Activated T-helper 9 cell treated with anti-CD3 and anti-CD28 coated beads, Interleukin-2, amount 50 U/mL, for 16 hours (primary cell): ENCODE measurements around the gene PCDH9.

Source experiments
- DNase-seq: peaks from one replicate; pipeline ENCODE4 v3.0.0-alpha.2; 2020; ENCODE audit warnings: low read depth

PCDH9 gene

DNA sequence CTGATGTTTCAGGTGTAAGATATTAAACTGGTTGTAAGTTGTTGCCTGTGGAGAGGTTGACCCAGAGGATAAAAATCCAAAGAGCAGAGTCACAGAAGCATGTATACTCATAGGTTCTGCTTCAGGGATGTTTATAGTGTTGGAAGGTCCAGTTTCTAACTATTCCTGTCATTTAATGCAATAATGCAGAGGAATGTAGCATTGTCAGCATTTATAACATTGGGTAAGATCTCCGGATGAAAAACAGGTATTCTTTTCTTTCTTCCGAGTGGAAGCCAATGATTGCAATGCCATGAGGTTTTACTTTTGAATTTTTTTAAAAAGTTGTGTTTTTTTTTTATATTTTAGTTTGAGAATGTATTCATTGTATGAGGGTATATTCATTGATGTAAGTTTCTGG, 771.0 kb downstream of the PCDH9 start:
- no peak for DNase-seq

DNA sequence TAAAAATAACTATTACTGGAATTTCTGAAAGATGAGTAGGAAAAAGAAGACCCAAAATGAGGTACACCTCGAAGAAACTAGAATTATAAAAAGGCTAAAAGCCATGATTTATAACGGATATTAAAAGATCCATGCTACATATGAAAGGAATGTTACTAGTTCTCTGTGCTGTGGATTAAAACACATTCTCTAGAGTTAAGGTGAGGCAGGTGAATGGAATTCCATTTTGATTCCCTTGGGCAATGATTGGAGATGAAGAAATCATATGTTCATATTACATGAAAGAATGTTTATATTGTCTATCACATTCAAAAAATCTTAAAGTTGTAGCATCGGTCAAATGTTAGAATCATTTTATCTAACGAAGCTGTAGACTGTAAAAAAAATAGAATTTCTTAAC, 783.7 kb downstream of the PCDH9 start:
- no peak for DNase-seq

DNA sequence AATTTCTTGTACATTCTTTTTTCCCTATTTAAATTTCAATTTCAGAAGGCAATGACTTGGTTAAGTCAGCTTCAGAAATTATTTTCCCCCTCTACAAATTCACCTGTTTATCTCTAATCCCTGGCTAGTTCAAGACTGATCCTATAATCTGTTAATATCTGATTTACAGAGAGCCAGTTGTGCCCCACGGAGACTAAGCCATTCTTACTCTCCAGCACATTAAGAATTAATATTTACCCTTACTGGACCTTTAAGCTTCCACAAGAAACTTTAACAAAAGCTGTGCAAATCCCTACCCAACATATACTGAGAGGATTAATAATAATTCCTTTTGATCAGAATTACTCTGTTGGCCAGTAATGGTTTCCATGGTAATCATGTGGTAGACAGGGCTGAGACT, 786.2 kb downstream of the PCDH9 start:
- no peak for DNase-seq

DNA sequence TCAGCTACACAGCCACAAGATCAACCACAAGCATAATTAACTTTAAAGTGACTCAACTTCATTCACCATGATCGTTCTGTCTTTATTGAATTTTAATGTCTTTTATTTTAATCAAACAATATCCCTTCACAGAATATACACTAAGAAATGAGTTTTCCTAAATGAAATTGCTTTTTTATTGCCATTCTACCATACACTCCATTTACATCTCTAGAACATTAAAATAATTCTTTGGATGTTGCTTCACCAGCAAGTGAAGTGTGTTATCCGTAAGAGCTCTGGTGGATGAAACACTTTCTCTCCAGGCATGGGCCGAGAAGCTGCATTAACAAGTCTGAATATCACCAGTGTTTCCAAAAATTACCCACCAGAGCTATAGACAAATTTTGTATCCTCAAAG, 789.2 kb downstream of the PCDH9 start:
- DNase-seq, result no peak

DNA sequence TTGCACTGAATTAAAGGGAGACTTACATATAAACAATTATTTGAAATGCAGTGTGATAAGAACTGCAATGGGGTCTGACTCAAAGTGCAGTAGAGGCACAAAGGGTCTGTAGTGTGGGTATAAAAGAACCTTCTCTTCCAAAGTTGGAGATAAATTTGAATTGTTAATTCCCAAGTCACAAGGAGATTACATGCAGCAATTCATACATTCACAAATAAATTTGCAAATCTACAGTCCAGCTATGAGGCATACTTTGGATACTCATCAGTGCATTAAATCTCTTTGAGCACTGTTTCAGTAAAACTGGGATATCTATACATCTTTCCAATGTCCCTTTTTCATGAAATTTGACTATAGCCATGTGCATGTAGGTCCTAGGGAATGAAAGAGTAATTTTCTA, 799.4 kb downstream of the PCDH9 start:
- DNase-seq, result no peak

DNA sequence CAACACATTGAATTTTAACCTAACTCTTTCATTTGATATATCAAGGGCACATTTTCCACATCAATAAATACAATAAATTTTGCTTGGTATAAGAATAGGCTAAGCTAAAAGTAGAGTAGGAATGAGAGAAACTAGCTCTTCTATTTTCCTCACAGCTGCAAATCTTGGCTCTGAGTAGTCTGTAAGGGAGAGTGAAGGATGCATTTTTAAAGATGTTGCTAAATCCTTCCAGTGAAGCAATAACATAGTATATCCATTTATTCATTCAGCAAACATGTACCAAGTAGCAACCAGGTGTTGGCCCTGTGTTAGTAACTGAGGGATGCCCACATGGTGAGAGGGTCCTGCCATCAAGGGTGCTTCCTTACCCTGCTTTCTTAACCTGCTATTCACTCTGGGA, 799.9 kb downstream of the PCDH9 start:
- no peak for DNase-seq

DNA sequence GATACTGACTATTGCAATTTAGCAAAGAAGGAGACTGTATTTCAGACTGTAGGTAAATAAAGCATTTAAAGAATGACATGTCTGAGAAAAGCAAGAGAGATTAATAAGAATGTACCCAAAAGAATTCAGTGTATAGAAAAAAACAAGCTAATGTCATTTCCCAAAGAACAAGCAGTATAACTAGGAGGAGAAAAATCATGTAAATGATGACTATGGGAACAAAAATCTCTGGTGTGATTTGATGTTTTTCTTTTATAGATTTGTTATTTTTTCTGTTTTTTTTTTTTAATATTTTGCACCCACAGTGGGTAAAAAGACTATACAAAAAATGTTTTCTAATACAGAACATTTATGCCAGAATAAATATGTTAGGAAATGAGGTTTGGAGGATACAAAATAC, 801.0 kb downstream of the PCDH9 start:
- DNase-seq, result no peak

DNA sequence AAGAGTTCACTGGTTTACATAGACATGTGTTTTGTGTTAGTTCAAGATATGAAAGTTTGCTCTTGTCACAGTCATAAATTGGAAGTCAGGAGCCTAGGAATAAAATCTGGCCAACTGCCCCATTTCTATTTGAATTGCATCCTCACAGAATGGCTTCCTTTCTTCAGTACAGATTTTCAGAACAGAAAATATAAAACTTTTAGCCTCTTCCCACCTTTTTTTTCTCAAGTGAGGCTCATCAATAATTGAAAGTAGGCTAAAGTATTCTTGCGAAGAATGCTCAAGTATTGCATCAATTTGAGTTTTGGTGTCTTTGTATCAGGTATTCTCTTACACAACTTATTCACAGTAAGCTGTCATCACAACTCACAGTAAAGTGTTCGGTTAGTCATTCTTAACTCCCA, 802.7 kb downstream of the PCDH9 start:
- no peak for DNase-seq

DNA sequence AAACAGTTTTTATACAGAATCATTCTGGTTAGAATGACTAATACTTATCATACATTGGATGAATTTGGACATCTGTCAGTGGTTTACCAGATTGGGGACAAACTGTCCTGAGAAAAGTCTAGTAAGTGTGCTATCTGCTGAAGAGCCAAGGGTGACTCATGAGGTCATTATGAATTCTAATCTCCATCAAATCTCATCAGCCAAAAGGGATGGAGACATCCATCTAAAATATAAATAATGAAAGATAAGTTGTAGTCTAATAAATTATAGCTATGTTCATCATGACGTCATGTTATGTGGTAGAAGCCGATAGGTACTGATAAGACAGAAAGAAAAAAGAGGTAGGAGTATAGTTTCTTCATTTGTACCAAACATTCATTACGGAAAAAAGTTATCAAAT, 804.4 kb downstream of the PCDH9 start:
- no peak for DNase-seq

DNA sequence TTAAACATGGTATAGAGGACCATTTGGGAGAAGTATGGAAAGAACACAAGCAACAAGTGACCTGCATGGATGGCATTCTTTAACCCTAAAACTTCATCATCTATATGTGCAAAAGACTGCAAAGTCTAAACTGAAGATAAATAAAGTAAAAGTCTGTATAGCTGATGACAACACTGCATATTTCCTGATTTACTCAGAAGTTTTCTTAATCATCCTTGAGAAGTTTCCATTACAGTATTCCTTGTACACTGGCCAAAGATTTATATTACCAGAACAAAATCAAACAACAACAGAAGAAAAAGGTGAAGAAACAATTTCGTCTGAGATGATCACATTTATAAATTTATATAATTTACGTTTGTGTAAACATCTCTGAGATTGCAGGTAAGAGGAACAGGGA, 805.7 kb downstream of the PCDH9 start:
- DNase-seq, result no peak

DNA sequence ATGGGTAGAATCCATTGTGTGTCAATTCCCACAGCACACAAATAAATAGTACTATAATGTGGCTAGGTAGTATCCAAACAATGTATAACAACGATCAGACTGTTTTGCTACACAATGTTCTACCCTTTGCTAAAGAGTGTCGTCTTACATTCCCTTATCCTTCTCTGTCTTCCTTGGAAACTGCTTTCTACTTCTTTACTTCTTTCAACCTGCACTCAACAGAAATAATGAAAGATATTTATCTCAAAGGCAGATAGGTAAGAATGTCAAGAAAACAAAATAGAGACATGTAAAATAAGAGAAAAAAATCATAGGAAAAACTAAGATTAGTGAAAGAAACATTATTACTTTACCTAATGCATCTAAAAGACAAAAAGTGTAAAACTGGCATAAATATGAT, 814.7 kb downstream of the PCDH9 start:
- no peak for DNase-seq

DNA sequence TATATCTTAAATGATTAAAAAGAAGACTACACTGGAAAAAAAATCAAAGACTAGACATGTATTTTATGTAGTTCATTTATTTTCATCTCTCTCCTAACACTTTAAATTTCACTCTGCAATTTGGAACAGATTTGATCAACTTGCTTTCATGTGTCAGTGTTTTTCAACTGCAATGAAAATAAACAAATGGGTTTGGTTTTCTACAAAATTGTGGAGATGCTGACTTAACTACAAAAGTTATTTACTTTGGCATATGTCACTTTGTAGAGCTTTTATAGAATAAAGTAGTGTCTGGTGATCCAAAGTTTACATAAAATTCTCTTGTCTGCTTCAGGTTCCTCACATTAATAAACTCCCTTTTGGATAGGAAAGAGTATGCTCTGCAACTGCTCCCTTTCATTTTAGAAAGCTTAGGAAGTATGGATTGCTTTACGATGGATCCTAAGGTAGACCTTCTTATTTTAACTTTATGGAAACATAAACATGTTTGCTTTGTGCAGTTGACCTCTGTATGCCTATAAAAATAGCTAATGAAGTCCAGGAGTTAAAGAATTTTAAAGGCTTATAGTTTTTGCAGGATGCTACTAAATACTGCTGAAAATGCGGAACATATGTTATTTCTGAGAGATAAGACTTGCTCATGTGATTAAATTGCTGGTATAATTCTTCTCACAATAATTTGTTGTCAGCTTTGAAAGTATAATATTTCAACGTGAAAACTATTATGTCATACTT, 815.9 kb downstream of the PCDH9 start:
- DNase-seq, result no peak

DNA sequence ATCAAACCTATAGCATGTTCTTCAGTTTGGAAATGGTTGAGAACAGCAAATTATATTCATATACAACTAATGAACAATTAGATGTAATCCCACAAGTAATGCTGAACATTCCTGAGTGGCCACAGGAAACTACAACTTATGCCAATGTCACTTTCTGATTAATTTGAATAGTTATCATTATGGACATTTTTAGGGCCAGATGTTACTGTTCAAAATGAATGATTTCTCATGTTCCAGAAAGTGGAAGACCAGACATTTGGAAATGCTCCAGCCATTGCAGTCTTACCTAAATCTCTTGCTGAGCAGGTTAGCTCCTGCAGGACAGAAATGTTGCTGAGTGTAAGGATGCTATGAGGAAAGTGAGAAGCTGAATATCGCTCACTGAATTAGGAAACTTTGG, 819.8 kb downstream of the PCDH9 start:
- DNase-seq, result no peak

DNA sequence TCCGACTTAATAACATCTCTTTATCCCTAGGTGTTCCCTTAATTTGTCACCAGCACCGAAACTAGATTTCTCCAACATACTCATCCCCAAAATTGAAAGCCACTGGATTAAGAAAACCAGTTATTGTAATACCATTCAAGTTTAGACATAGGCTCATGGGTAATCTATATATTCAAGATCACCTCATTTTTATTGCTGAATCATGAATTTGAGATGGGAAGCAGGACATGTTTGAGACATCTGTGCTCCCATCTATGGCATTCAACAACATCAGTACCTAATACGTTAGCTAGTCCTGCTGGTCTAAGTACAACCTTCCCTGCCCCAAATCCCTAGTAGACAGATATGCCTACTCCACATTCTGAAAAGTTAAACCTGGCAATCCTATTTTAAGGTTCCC, 820.6 kb downstream of the PCDH9 start:
- DNase-seq, result no peak

DNA sequence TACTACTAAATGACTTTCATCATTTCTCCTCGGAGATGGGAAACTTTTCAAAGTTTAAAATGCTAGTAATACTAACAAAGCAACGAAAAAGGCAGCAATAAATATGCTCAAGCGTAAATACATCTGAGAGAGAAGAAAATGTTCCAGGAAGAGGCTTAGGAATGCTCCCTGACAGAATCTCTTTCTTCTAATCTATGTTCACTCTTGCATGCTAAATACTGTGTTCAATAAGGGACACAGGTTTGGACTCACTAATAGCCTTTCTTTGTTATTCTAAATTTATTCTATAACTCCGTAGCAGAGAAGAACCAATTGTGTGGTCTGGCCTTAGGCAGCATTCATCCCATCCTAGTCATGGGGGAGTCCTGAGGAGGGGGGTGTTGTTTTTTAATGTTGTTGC, 823.0 kb downstream of the PCDH9 start:
- DNase-seq, result no peak

DNA sequence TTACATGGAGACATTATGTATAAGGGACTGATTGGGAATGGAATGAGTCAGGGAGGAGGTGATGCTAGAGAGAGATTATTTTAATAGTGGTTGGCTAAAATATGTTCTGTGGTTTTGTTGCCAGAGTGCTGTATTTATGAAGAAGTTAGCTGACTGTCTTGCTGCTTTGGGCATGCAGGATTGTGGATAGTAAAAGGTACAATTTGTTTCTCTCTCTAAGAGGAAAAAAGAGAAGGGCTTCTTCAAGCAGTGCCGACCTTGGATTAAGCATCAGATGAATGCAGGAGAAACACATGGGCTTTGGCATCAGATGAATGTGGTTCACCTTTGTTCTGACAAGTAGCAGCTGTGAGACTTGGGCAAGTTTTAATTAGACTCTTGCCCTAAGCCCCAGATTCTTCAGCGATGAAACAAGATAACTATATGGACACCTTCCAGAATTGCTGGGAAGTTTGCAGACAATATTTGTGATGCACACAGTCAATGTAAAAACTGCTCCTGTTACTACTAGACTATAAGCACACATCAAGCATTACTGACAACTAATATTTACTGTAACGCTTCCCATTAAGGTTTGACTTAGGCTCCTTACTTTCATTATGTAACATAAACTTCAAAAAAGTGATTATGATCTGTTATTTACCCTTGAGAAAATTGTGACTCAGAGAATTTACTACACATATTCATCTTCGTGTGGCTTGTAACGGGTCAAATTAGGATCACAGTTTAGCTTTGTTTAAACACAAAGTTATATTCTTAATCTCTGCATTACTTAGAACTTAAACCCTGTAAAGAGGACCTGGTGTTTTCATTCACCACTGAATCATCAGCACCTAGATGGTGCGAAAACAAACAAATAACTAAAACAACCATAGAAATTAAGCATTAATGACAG, 824.0 kb downstream of the PCDH9 start:
- no peak for DNase-seq

DNA sequence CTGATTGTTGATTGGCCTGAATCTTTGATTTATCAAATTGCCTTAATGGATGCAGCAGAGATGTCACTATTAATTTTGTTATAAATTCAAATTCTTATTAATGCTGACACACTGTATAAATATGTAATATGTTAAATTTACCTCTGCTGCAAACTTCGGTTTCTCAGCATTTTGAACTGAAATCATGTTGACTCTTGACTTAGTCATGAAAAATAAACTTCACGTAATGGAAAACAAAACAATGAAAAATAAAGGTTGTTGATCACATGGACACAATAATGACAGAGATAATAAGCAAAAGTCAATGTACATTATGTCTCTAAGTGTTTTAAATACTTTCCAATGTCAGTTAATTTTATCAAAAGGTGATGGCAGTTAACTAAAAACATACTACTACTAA, 827.6 kb downstream of the PCDH9 start:
- no peak for DNase-seq

DNA sequence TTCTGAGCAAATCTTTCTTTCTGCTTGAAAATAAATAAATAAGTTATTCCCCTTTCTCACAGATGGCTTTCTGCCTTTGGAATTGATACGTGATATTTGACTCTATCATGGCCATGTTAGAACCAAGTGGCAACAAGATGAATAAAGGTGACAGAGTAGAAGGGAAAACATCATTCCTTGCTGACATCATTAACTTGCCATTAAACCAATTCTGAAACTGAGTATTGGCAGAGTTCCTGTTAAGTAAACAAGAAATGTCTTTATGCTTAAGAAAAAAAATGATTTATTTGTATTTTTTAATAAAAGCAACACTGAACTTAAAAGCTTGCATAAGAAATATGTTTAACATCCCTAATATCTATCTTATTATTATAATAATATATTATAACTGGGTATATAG, 828.1 kb downstream of the PCDH9 start:
- DNase-seq, result no peak

DNA sequence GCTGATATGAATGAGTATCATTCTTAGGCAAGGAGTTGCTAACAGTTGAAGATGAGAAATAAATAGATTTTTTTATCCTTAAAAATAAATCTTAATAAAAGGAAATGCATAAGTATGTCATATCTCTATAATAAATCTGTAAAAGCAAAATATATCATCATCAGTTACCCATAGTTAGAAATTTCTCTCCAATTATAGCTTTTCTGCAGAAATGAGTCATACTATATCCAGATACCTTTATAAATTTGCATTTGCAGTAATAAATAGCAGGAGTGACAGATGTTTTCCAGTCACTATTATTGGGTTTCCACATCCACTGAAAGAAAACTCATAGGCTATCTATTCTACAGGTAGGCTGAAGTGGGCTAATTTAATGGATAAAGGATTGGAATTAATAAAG, 829.8 kb downstream of the PCDH9 start:
- DNase-seq, result no peak

DNA sequence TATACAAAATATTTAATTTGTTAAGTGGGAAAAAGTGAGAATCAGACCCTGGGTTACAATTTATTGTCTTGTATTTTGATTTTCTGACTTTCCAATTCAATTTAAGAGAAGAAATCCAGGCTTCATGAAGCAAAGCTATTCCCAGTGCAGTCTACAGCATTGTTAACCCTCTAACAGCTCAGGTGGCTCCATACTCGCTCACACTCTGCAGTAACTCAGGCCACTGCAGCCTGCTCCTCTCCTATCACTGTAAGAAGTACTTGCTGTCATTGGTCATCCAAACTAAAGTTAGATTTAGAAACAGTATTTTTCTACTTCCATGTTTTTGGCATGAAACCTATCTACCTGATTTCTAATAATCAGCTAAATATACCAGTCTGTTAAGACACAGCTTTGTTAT, 830.3 kb downstream of the PCDH9 start:
- DNase-seq, result no peak

DNA sequence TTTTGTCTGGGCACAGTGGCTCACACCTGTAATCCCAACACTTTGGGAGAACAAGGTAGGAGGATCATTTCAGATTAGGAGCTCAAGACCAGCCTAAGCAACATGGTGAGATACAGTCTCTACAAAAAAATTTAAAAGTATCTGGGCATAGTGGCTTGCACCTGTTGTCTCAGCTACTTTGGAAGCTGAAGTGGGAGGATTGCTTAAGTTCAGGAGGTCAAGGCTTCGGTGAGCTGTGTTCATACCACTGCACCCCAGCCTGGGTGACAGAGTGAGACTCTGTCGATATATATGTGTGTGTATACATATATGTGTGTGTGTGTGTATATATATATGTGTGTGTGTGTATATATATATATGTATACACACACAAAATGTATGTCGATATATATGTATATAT, 833.0 kb downstream of the PCDH9 start:
- no peak for DNase-seq

DNA sequence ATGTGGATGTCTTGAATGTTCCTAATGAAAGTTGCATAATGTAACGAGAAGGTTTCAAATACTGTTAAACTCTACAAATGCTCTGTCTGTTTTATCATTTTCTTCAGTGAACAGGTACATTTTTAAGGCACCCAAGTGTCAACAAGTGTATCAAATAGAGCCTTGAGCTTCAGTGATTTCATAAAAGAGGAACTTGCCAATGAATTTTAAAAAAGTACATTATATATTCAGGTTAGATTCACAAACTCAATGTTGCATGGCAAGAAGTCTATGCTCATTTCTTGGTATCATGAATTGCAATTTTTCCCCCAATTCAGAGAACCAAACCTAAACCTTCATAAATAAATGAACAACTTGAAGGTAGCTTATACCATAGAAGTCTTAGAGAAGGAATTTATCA, 838.8 kb downstream of the PCDH9 start:
- DNase-seq, result no peak

DNA sequence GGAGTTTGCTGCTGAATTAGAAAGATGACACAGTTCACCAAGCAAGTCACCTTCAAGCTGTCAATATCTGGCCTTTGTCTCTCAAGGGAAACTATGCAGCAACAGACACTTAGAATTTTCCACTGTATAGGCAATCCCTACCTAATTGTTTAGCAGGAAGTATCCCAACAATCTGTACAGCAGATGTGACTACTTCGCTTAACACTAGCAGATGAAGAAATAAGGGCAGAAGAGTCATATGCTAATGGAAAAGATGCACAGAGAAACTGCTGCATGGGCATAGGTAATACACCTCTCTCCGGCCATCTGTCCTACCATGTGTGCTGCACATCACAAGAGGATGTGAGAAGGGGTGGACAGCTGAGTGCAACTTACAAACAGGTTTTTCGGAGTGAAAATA, 851.2 kb downstream of the PCDH9 start:
- no peak for DNase-seq

DNA sequence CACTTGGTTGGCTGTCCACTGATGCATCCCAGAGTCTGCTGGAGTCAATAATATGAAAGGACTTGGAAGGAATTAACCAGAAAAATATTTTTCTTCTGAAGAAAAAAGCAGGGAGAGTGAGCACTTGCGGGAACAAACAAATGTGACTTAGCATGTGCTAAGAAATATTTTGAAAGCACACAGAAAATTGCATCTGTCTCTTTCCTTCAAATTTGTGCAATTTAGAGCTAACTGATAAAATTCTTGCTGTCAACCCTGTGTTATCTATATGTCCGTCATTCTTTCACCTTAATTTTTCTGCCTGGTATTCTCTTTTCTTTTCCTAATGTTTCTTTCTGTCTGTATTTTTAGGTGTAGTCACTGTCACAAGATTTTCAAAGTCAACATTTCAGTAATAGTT, 852.6 kb downstream of the PCDH9 start:
- no peak for DNase-seq
